Panc1 (cell line): ENCODE results near the gene PCGF3. TPM values are rescaled to one million over a fixed set of nuclear protein-coding genes. Genes with fewer than 3 reads are reported as not detected.

Experiments used
- ATAC-seq: fragments of 200-7000 bp; cut with Tn5 transposase; 2 replicates; pipeline ENCODE4 v1.9.1; 2020; ENCODE audit warnings: mild to moderate bottlenecking, moderate library complexity
- BruUV-seq: library from RNA; stranded (reverse); fragments of 400-500 nt; replicated peaks from 2 replicates; lab custom pipeline; 2021; lab: Mats Ljungman, UMichigan
- CTCF ChIA-PET: fragments of 300-600 bp; sonication (Branson Sonifier 250); formaldehyde crosslinking; loops from one replicate; lab custom pipeline; 2022; ENCODE audit warnings: antibody characterized with exemption; lab: Charles Lee
- POLR2A ChIA-PET: fragments of 300-600 bp; sonication (Branson Sonifier 250); formaldehyde crosslinking; loops from one replicate; lab custom pipeline; 2022; ENCODE audit warnings: antibody characterized with exemption; lab: Charles Lee
- DNase-seq: peaks from one replicate; pipeline ENCODE4 v3.0.0-alpha.2; 2010; ENCODE audit warnings: low read depth, low spot score
- H3K27ac ChIP-seq: 2 replicates; pipeline ENCODE4 v1.5.1; 2011; ENCODE audit warnings: mild to moderate bottlenecking, low read length, inconsistent platforms
- H3K27me3 ChIP-seq: fragments of 200-500 bp; sonication (Bioruptor generic); 2 replicates; pipeline ENCODE4 v1.6.0; 2014; ENCODE audit warnings: low read length, inconsistent platforms; ENCODE audit not compliant: control insufficient read depth, insufficient read depth
- H3K36me3 ChIP-seq: fragments of 200-500 bp; sonication (Bioruptor generic); 2 replicates; pipeline ENCODE4 v1.5.1; 2014; ENCODE audit warnings: inconsistent platforms, mild to moderate bottlenecking, low read length, moderate library complexity; ENCODE audit not compliant: control insufficient read depth, insufficient read depth
- H3K4me1 ChIP-seq: 2 replicates; pipeline ENCODE4 v1.5.1; 2011; ENCODE audit warnings: inconsistent platforms, mild to moderate bottlenecking, low read length, moderate library complexity; ENCODE audit not compliant: control insufficient read depth, insufficient read depth
- H3K4me3 ChIP-seq, 2 experiments: 2 replicates each; pipeline ENCODE4 v1.5.1; 2011 to 2012; ENCODE audit warnings: low read depth in 2 of 2, low read length in 2 of 2, mild to moderate bottlenecking in 2 of 2, inconsistent platforms in 1 of 2, moderate library complexity in 1 of 2
- H3K9me3 ChIP-seq: fragments of 200-500 bp; sonication (Bioruptor generic); 2 replicates; pipeline ENCODE4 v1.5.1; 2014; ENCODE audit warnings: low read depth, mild to moderate bottlenecking, inconsistent platforms, low read length, moderate library complexity; ENCODE audit not compliant: control insufficient read depth, insufficient read depth
- CTCF ChIP-seq: fragments of 450-650 bp; IDR thresholded peaks from 2 replicates; pipeline ENCODE4 v1.5.1; 2017; ENCODE audit warnings: mild to moderate bottlenecking
- POLR2AphosphoS5 ChIP-seq: IDR thresholded peaks from 2 replicates; pipeline ENCODE4 v1.6.1; 2012; ENCODE audit warnings: mild to moderate bottlenecking, low read depth, low read length, moderate library complexity
- SIN3A ChIP-seq: IDR thresholded peaks from 2 replicates; pipeline ENCODE4 v1.6.1; 2012; ENCODE audit warnings: low read depth, mild to moderate bottlenecking, low read length, moderate library complexity, borderline replicate concordance; ENCODE audit not compliant: insufficient read depth
- TCF7L2 ChIP-seq: IDR thresholded peaks from 2 replicates; pipeline ENCODE4 v1.6.1; 2011; ENCODE audit warnings: mild to moderate bottlenecking, low read depth, low read length, inconsistent platforms
- in situ Hi-C: cut with HindIII; loops from 2 replicates; pipeline ENCODE4 v1.10.0; 2016; ENCODE audit warnings: low sequenced_read_pairs, low pct_unique_long_range_greater_than_20kb
- intact Hi-C: fragments of 100-400 bp; cut with micrococcal nuclease; formaldehyde crosslinking; loops from one replicate; pipeline ENCODE4 v1.10.0; 2022; ENCODE audit not compliant: unreplicated experiment
- total RNA-seq: library from RNA; stranded (reverse); gene quantifications from one replicate; pipeline ENCODE4 v1.2.1, GENCODE V29; 2021; ENCODE audit not compliant: unreplicated experiment
- TF ChIP-seq, protein P1 (sequence below), 2 experiments: IDR thresholded peaks; 2 replicates each; pipeline ENCODE4 v1.6.1; 2011 to 2012; ENCODE audit warnings: low read depth in 2 of 2, control low read depth in 1 of 2, low read length in 1 of 2, mild to moderate bottlenecking in 1 of 2, moderate library complexity in 1 of 2; ENCODE audit not compliant: insufficient read depth in 1 of 2

The PCGF3 gene
- total RNA-seq, 1 experiment from 2014 or later = 44.6 TPM

GRCh38 chr4:768995-769394 is 63.4 kb downstream of the PCGF3 start:
- peaks cover 40% of the 10 kb centered on the region for H3K4me1 ChIP-seq
- POLR2A ChIA-PET = no interaction called here

GRCh38 chr4:769511-769910 is 63.9 kb downstream of the PCGF3 start:
- H3K36me3 ChIP-seq = peaks cover 2% of the 10 kb centered on the region; the same call in 1 of the 2 replicates
- in situ Hi-C loops (no loop called here), intact Hi-C loops (no loop called here)
- TF ChIP-seq, protein P1, sequence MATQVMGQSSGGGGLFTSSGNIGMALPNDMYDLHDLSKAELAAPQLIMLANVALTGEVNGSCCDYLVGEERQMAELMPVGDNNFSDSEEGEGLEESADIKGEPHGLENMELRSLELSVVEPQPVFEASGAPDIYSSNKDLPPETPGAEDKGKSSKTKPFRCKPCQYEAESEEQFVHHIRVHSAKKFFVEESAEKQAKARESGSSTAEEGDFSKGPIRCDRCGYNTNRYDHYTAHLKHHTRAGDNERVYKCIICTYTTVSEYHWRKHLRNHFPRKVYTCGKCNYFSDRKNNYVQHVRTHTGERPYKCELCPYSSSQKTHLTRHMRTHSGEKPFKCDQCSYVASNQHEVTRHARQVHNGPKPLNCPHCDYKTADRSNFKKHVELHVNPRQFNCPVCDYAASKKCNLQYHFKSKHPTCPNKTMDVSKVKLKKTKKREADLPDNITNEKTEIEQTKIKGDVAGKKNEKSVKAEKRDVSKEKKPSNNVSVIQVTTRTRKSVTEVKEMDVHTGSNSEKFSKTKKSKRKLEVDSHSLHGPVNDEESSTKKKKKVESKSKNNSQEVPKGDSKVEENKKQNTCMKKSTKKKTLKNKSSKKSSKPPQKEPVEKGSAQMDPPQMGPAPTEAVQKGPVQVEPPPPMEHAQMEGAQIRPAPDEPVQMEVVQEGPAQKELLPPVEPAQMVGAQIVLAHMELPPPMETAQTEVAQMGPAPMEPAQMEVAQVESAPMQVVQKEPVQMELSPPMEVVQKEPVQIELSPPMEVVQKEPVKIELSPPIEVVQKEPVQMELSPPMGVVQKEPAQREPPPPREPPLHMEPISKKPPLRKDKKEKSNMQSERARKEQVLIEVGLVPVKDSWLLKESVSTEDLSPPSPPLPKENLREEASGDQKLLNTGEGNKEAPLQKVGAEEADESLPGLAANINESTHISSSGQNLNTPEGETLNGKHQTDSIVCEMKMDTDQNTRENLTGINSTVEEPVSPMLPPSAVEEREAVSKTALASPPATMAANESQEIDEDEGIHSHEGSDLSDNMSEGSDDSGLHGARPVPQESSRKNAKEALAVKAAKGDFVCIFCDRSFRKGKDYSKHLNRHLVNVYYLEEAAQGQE (IDR thresholded peaks at IDR 0.05; ENCODE audit: insufficient read depth in 1 of 2, low read depth in 2 of 2, low read length in 1 of 2) = no peak
- H3K4me3 ChIP-seq = no peak overlapping the region
- POLR2A ChIA-PET = no interaction called here
- ATAC-seq (no peak), DNase-seq (no peak)
- CTCF ChIA-PET = no interaction called here
- H3K9me3 ChIP-seq = no peaks in the 10 kb centered on the region
- H3K27me3 ChIP-seq = no peaks in the 10 kb centered on the region
- H3K4me1 ChIP-seq = peaks cover 40% of the 10 kb centered on the region
- H3K27ac ChIP-seq = no peak overlapping the region
- BruUV-seq = no TSS peak

More at GRCh38 chr4:768995-769394, 63.4 kb downstream of the PCGF3 start:
- H3K36me3 ChIP-seq = peaks cover 2% of the 10 kb centered on the region; the same call in 1 of the 2 replicates
- BruUV-seq = no TSS peak
- no peak overlapping the region for H3K27ac ChIP-seq
- H3K9me3 ChIP-seq = no peaks in the 10 kb centered on the region
- H3K27me3 ChIP-seq = no peaks in the 10 kb centered on the region
- in situ Hi-C loops = no loop called here
- ATAC-seq (0 out of 2 replicates have a peak, but pooled peaks have one; percentile 11), DNase-seq (no peak)
- H3K4me3 ChIP-seq = no peak overlapping the region
- intact Hi-C loops = no loop called here
- no peak for TF ChIP-seq POLR2AphosphoS5
- TF ChIP-seq TCF7L2 = no peak
- no peak for TF ChIP-seq CTCF
- no peak for TF ChIP-seq SIN3A
- TF ChIP-seq, protein P1 (IDR thresholded peaks at IDR 0.05; ENCODE audit: insufficient read depth in 1 of 2, low read depth in 2 of 2, low read length in 1 of 2) = no peak
- CTCF ChIA-PET = no interaction called here
